Panc1 (cell line): ENCODE data around the gene ZBTB34. TPM values are rescaled to one million over a fixed set of nuclear protein-coding genes. Genes with fewer than 3 reads are reported as not detected.

Experiments
- ATAC-seq: fragments of 200-7000 bp; cut with Tn5 transposase; 2 replicates; pipeline ENCODE4 v1.9.1; 2020; ENCODE audit warnings: mild to moderate bottlenecking, moderate library complexity
- BruUV-seq: library from RNA; stranded (reverse); fragments of 400-500 nt; replicated peaks from 2 replicates; lab custom pipeline; 2021; lab: Mats Ljungman, UMichigan
- CTCF ChIA-PET: fragments of 300-600 bp; sonication (Branson Sonifier 250); formaldehyde crosslinking; loops from one replicate; lab custom pipeline; 2022; ENCODE audit warnings: antibody characterized with exemption; lab: Charles Lee
- POLR2A ChIA-PET: fragments of 300-600 bp; sonication (Branson Sonifier 250); formaldehyde crosslinking; loops from one replicate; lab custom pipeline; 2022; ENCODE audit warnings: antibody characterized with exemption; lab: Charles Lee
- DNase-seq: peaks from one replicate; pipeline ENCODE4 v3.0.0-alpha.2; 2010; ENCODE audit warnings: low read depth, low spot score
- H3K27ac ChIP-seq: 2 replicates; pipeline ENCODE4 v1.5.1; 2011; ENCODE audit warnings: mild to moderate bottlenecking, low read length, inconsistent platforms
- H3K27me3 ChIP-seq: fragments of 200-500 bp; sonication (Bioruptor generic); 2 replicates; pipeline ENCODE4 v1.6.0; 2014; ENCODE audit warnings: low read length, inconsistent platforms; ENCODE audit not compliant: control insufficient read depth, insufficient read depth
- H3K36me3 ChIP-seq: fragments of 200-500 bp; sonication (Bioruptor generic); 2 replicates; pipeline ENCODE4 v1.5.1; 2014; ENCODE audit warnings: inconsistent platforms, mild to moderate bottlenecking, low read length, moderate library complexity; ENCODE audit not compliant: control insufficient read depth, insufficient read depth
- H3K4me1 ChIP-seq: 2 replicates; pipeline ENCODE4 v1.5.1; 2011; ENCODE audit warnings: inconsistent platforms, mild to moderate bottlenecking, low read length, moderate library complexity; ENCODE audit not compliant: control insufficient read depth, insufficient read depth
- H3K4me3 ChIP-seq, 2 experiments: 2 replicates each; pipeline ENCODE4 v1.5.1; 2011 to 2012; ENCODE audit warnings: low read depth in 2 of 2, low read length in 2 of 2, mild to moderate bottlenecking in 2 of 2, inconsistent platforms in 1 of 2, moderate library complexity in 1 of 2
- H3K9me3 ChIP-seq: fragments of 200-500 bp; sonication (Bioruptor generic); 2 replicates; pipeline ENCODE4 v1.5.1; 2014; ENCODE audit warnings: low read depth, mild to moderate bottlenecking, inconsistent platforms, low read length, moderate library complexity; ENCODE audit not compliant: control insufficient read depth, insufficient read depth
- CTCF ChIP-seq: fragments of 450-650 bp; IDR thresholded peaks from 2 replicates; pipeline ENCODE4 v1.5.1; 2017; ENCODE audit warnings: mild to moderate bottlenecking
- POLR2AphosphoS5 ChIP-seq: IDR thresholded peaks from 2 replicates; pipeline ENCODE4 v1.6.1; 2012; ENCODE audit warnings: mild to moderate bottlenecking, low read depth, low read length, moderate library complexity
- REST ChIP-seq, 2 experiments: IDR thresholded peaks; 2 replicates each; pipeline ENCODE4 v1.6.1; 2011 to 2012; ENCODE audit warnings: low read depth in 2 of 2, control low read depth in 1 of 2, low read length in 1 of 2, mild to moderate bottlenecking in 1 of 2, moderate library complexity in 1 of 2; ENCODE audit not compliant: insufficient read depth in 1 of 2
- SIN3A ChIP-seq: IDR thresholded peaks from 2 replicates; pipeline ENCODE4 v1.6.1; 2012; ENCODE audit warnings: low read depth, mild to moderate bottlenecking, low read length, moderate library complexity, borderline replicate concordance; ENCODE audit not compliant: insufficient read depth
- TCF7L2 ChIP-seq: IDR thresholded peaks from 2 replicates; pipeline ENCODE4 v1.6.1; 2011; ENCODE audit warnings: mild to moderate bottlenecking, low read depth, low read length, inconsistent platforms
- in situ Hi-C: cut with HindIII; loops from 2 replicates; pipeline ENCODE4 v1.10.0; 2016; ENCODE audit warnings: low sequenced_read_pairs, low pct_unique_long_range_greater_than_20kb
- intact Hi-C: fragments of 100-400 bp; cut with micrococcal nuclease; formaldehyde crosslinking; loops from one replicate; pipeline ENCODE4 v1.10.0; 2022; ENCODE audit not compliant: unreplicated experiment
- total RNA-seq: library from RNA; stranded (reverse); gene quantifications from one replicate; pipeline ENCODE4 v1.2.1, GENCODE V29; 2021; ENCODE audit not compliant: unreplicated experiment

Gene ZBTB34
- total RNA-seq, 1 experiment from 2014 or later: 5.5 TPM

- Histone ChIP-seq H3K4me3 (no peak overlapping the region), H3K9me3 (no peaks in the 10 kb centered on the region), H3K4me1 (no peaks in the 10 kb centered on the region; the same call in 1 of the 2 replicates), H3K36me3 (no peaks in the 10 kb centered on the region), H3K27ac (no peak overlapping the region), H3K27me3 (no peaks in the 10 kb centered on the region)
- intact Hi-C loops: no loop called here
- in situ Hi-C loops: no loop called here
- DNase-seq (no peak), ATAC-seq (no peak)
- CTCF ChIA-PET: no interaction called here
- no TSS peak for BruUV-seq
- TF ChIP-seq REST (IDR thresholded peaks at IDR 0.05; ENCODE audit: insufficient read depth in 1 of 2, low read depth in 2 of 2, low read length in 1 of 2) (no peak), SIN3A (no peak), TCF7L2 (no peak), POLR2AphosphoS5 (no peak), CTCF (no peak)
- POLR2A ChIA-PET: interaction anchor here (0.7 kb wide), 1 partner anchor 1742 kb away, joined by 20 read pairs; no protein-coding TSS in a partner anchor
Observed at GRCh38 chr9:126854734-126855133, 5.7 kb upstream of the ZBTB34 start.

- ATAC-seq: no peak
- Histone ChIP-seq H3K27me3 (no peaks in the 10 kb centered on the region), H3K4me3 (no peak overlapping the region), H3K4me1 (no peaks in the 10 kb centered on the region; the same call in 1 of the 2 replicates), H3K36me3 (no peaks in the 10 kb centered on the region), H3K27ac (no peak overlapping the region), H3K9me3 (no peaks in the 10 kb centered on the region)
- POLR2A ChIA-PET: interaction anchor here (0.5 kb wide), 1 partner anchor 17 kb away, joined by 3 read pairs; no protein-coding TSS in a partner anchor
- TF ChIP-seq SIN3A (no peak), TCF7L2 (no peak), CTCF (no peak), POLR2AphosphoS5 (no peak), REST (IDR thresholded peaks at IDR 0.05; ENCODE audit: insufficient read depth in 1 of 2, low read depth in 2 of 2, low read length in 1 of 2) (no peak)
- BruUV-seq: no TSS peak
- intact Hi-C loops: no loop called here
- in situ Hi-C loops: no loop called here
- DNase-seq: no peak
- CTCF ChIA-PET: no interaction called here
Observed at GRCh38 chr9:126856326-126856877, 4.0 kb upstream of the ZBTB34 start.
